ENCODE data around the gene MZF1.

MZF1 gene

GRCh38 chr19:58575183-58576041, 2.3 kb upstream of the MZF1 start:
- peak; percentile 89 for DNase-seq
- Mint-ChIP-seq H3K4me1 (peaks cover 42 to 58% of the 10 kb centered on the region in 2 donors), H3K9me3 (peaks cover 3 to 5% of the 10 kb centered on the region in 2 donors), H3K4me3 (peak overlapping the region; percentile 90), H3K36me3 (peaks cover 26 to 29% of the 10 kb centered on the region in 2 donors), H3K27me3 (no peaks in the 10 kb centered on the region), H3K27ac (peak overlapping the region; percentile 99)
- peak; percentile 64 for ATAC-seq (replicated peaks)

DNA sequence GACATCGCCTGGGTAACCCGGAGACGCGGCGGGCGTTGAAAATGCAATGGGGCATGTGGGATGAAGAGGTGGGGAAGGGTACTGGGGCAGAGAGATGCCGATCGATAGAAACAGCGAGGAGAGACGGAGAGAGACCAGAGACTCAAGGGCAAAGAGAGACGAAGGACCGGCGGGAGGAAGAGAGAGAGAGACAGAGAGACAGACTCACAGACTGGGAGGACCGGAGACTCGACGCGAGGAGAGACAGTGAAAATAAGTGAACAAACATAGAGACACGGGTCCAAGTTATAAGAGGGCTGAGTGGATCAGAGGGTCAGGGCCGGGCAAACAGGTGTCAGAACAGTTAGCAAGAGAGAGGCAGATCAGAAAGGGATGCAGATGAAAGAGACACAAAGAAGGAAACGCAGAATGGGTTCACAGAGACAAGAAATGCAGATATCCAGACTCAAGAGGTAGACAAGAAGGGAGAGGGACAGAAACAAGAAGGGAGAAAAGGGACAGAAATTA, 576 bp upstream of the MZF1 start:
- Mint-ChIP-seq H3K9me3 (peaks cover 3 to 5% of the 10 kb centered on the region in 2 donors), H3K36me3 (peaks cover 30 to 33% of the 10 kb centered on the region in 2 donors), H3K27ac (peak overlapping the region; percentile 99), H3K27me3 (no peaks in the 10 kb centered on the region), H3K4me1 (peaks cover 38 to 58% of the 10 kb centered on the region in 2 donors), H3K4me3 (peak overlapping the region; percentile 90 to 93)
- DNase-seq (no peak), ATAC-seq (replicated peaks) (no peak)

DNA sequence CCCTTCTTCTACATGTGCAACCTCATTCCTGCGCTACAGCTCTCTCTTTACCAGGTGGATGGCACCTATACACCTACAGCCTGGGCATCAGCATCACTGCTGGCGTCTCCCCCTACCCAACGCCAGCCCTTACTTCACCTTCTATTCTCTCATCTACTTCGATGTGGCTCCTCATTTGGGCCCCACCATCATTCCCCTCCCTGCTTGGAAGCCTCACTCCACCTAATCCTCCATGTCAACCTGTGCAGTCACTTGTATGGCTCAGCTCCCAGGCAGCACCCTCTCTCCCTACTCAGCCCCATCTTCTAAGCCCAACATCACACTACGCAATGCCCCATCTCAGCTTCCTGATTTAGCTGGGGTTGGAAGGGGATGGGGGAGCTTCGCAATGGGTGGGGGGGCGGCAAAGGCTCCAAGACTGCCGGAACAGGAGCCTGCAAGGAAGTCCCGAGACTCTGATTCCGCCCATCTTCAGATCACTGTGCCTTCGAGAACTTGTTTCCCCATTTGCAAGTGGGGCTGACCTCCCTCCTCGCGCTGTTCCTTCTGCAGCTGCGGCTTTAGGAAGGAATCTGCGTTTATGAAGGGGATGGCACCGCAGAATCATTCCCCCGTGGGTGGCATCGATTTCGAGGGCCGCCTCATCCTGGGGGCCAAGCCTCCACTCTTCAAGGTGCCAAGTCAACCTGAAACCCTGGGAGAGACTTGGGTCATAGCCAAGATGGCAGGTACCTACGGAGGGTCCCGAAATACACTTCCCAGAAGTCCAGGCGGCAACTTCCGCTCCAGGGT, 913 bp downstream of the MZF1 start:
- DNase-seq (no peak), ATAC-seq (replicated peaks) (no peak)
- H3K4me3 Mint-ChIP-seq: peak overlapping the region; percentile 90 to 93
- peak overlapping the region; percentile 99 for H3K27ac Mint-ChIP-seq
- H3K4me1 Mint-ChIP-seq: peaks cover 27 to 48% of the 10 kb centered on the region in 2 donors
- no peaks in the 10 kb centered on the region for H3K27me3 Mint-ChIP-seq
- H3K36me3 Mint-ChIP-seq: peaks cover 31 to 33% of the 10 kb centered on the region in 2 donors
- H3K9me3 Mint-ChIP-seq: peaks cover 3 to 5% of the 10 kb centered on the region in 2 donors

DNA sequence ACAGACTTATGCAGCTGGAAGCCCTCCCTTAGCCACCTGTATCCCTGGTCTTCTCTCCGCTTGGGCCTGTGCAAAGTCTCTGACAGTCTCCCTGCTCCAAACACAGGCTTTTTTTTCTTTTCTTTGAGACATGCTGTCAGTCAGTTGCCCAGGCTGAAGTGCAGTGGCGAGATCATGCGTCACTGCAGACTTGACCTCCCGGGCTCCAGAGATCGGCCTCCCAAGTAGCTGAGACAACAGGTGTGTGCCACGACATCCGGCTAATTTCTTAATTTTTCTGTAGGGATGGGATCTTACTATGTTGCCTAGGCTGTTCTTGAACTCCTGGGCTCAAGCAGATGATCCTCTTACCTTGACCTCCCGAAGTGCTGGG, 1.6 kb downstream of the MZF1 start:
- no peaks in the 10 kb centered on the region for H3K27me3 Mint-ChIP-seq
- DNase-seq (no peak), ATAC-seq (replicated peaks) (no peak)
- H3K9me3 Mint-ChIP-seq: peaks cover 3 to 5% of the 10 kb centered on the region in 2 donors
- H3K27ac Mint-ChIP-seq: no peak overlapping the region
- H3K4me1 Mint-ChIP-seq: peaks cover 27 to 47% of the 10 kb centered on the region in 2 donors
- peak overlapping the region; percentile 90 to 93 for H3K4me3 Mint-ChIP-seq
- peaks cover 31 to 34% of the 10 kb centered on the region in 2 donors for H3K36me3 Mint-ChIP-seq

- H3K4me3 Mint-ChIP-seq: no peak overlapping the region
- DNase-seq (no peak), ATAC-seq (replicated peaks) (no peak)
- H3K9me3 Mint-ChIP-seq: peaks cover 3 to 5% of the 10 kb centered on the region in 2 donors
- H3K4me1 Mint-ChIP-seq: peaks cover 31 to 52% of the 10 kb centered on the region in 2 donors
- no peaks in the 10 kb centered on the region for H3K27me3 Mint-ChIP-seq
- H3K36me3 Mint-ChIP-seq: peaks cover 34 to 40% of the 10 kb centered on the region in 2 donors
- no peak overlapping the region for H3K27ac Mint-ChIP-seq
Measured at GRCh38 chr19:58570770-58571574, 2.2 kb downstream of the MZF1 start.

GRCh38 chr19:58569943-58570670, 3.0 kb downstream of the MZF1 start:
- no peak overlapping the region for H3K4me3 Mint-ChIP-seq
- peaks cover 34 to 40% of the 10 kb centered on the region in 2 donors for H3K36me3 Mint-ChIP-seq
- peak overlapping the region; percentile 77 for H3K27ac Mint-ChIP-seq
- peaks cover 30 to 52% of the 10 kb centered on the region in 2 donors for H3K4me1 Mint-ChIP-seq
- ATAC-seq (replicated peaks) (no peak), DNase-seq (no peak)
- peaks cover 3 to 5% of the 10 kb centered on the region in 2 donors for H3K9me3 Mint-ChIP-seq
- no peaks in the 10 kb centered on the region for H3K27me3 Mint-ChIP-seq

- Mint-ChIP-seq H3K4me3 (no peak overlapping the region), H3K27me3 (no peaks in the 10 kb centered on the region), H3K27ac (peak overlapping the region; percentile 77), H3K36me3 (peaks cover 34 to 45% of the 10 kb centered on the region in 2 donors), H3K4me1 (peaks cover 30 to 49% of the 10 kb centered on the region in 2 donors), H3K9me3 (peaks cover 3 to 5% of the 10 kb centered on the region in 2 donors)
- DNase-seq (no peak), ATAC-seq (replicated peaks) (no peak)
Measured at GRCh38 chr19:58569191-58569942, 3.8 kb downstream of the MZF1 start.

- Mint-ChIP-seq H3K9me3 (peaks cover 3 to 5% of the 10 kb centered on the region in 2 donors), H3K4me1 (peaks cover 30 to 47% of the 10 kb centered on the region in 2 donors), H3K27ac (peak overlapping the region; percentile 16), H3K27me3 (no peaks in the 10 kb centered on the region), H3K4me3 (no peak overlapping the region), H3K36me3 (peaks cover 35 to 52% of the 10 kb centered on the region in 2 donors)
- DNase-seq (no peak), ATAC-seq (replicated peaks) (no peak)
Measured at GRCh38 chr19:58568453-58569130, 4.5 kb downstream of the MZF1 start.

- H3K9me3 Mint-ChIP-seq: peaks cover 2 to 3% of the 10 kb centered on the region in 2 donors
Measured at GRCh38 chr19:58566989-58567388, 6.1 kb downstream of the MZF1 start.

GRCh38 chr19:58563823-58564222, 9.3 kb downstream of the MZF1 start:
- no peaks in the 10 kb centered on the region for H3K27me3 Mint-ChIP-seq
- peaks cover 37 to 66% of the 10 kb centered on the region in 2 donors for H3K4me1 Mint-ChIP-seq
- H3K4me3 Mint-ChIP-seq: peak overlapping the region; percentile 12 to 89
- peak overlapping the region; percentile 59 for H3K27ac Mint-ChIP-seq
- H3K9me3 Mint-ChIP-seq: no peaks in the 10 kb centered on the region
- DNase-seq (no peak), ATAC-seq (replicated peaks) (no peak)
- peaks cover 24 to 56% of the 10 kb centered on the region in 2 donors for H3K36me3 Mint-ChIP-seq

More at GRCh38 chr19:58566989-58567388, 6.1 kb downstream of the MZF1 start:
- Mint-ChIP-seq H3K4me1 (peaks cover 31 to 52% of the 10 kb centered on the region in 2 donors), H3K27ac (no peak overlapping the region), H3K4me3 (no peak overlapping the region), H3K36me3 (peaks cover 31 to 50% of the 10 kb centered on the region in 2 donors), H3K27me3 (no peaks in the 10 kb centered on the region)
- DNase-seq (no peak), ATAC-seq (replicated peaks) (no peak)

- Mint-ChIP-seq H3K36me3 (peaks cover 18 to 51% of the 10 kb centered on the region in 2 donors), H3K9me3 (no peaks in the 10 kb centered on the region), H3K4me3 (peak overlapping the region; percentile 83 to 89), H3K27me3 (no peaks in the 10 kb centered on the region), H3K4me1 (peaks cover 36 to 62% of the 10 kb centered on the region in 2 donors), H3K27ac (peak overlapping the region; percentile 86)
- ATAC-seq (replicated peaks) (peak in 1 of 2 donors; percentile 3), DNase-seq (peak; percentile 37)
Measured at GRCh38 chr19:58563034-58563573, 10.0 kb downstream of the MZF1 start.
